Suprapubic skin (tissue), 3 donors: ENCODE data around the gene MBOAT2.

Source experiments
- POLR2A ChIP-seq, 2 donors: fragments of 450-650 bp; IDR thresholded peaks; one replicate each; pipeline ENCODE4 v1.6.1; 2017; ENCODE audit warnings: antibody characterized with exemption in 2 of 2, mild to moderate bottlenecking in 2 of 2, moderate library complexity in 2 of 2
- TF ChIP-seq, protein P1 (sequence below), 2 donors: fragments of 200-600 bp in 1 of 2; fragments of 450-650 bp in 1 of 2; sonication (generic) in 1 of 2; IDR thresholded peaks; one replicate each; pipeline ENCODE4 v1.5.1; 2016 to 2019; ENCODE audit warnings: antibody characterized with exemption in 2 of 2, mild to moderate bottlenecking in 1 of 2, moderate library complexity in 1 of 2

DNA sequence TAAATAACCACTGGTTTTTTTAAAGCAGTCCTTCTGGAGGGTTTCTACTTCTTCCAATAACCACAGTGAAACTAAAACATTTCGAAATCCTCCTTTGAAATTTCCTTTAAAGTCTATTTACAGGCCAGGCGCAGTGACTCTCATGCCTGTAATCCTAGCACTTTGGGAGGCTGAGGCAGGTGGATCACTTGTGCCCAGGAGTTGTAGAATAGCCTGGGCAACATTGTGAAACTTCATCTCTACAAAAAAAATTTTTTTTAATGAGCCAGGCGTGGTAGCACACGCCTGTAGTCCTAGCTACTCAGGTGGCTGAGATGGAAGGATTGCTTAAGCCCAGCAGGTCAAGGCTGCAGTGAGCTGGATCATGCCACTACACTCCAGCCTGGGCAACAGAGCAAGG lies 181.3 kb downstream of the MBOAT2 start:
- TF ChIP-seq, protein P1, sequence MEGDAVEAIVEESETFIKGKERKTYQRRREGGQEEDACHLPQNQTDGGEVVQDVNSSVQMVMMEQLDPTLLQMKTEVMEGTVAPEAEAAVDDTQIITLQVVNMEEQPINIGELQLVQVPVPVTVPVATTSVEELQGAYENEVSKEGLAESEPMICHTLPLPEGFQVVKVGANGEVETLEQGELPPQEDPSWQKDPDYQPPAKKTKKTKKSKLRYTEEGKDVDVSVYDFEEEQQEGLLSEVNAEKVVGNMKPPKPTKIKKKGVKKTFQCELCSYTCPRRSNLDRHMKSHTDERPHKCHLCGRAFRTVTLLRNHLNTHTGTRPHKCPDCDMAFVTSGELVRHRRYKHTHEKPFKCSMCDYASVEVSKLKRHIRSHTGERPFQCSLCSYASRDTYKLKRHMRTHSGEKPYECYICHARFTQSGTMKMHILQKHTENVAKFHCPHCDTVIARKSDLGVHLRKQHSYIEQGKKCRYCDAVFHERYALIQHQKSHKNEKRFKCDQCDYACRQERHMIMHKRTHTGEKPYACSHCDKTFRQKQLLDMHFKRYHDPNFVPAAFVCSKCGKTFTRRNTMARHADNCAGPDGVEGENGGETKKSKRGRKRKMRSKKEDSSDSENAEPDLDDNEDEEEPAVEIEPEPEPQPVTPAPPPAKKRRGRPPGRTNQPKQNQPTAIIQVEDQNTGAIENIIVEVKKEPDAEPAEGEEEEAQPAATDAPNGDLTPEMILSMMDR (IDR thresholded peaks at IDR 0.05): no peak
- TF ChIP-seq POLR2A (IDR thresholded peaks at IDR 0.05): no peak
